A673 (cell line): ENCODE results near the gene ANKMY1. TPM values are rescaled to one million over a fixed set of nuclear protein-coding genes. Genes with fewer than 3 reads are reported as not detected.

Experiments
- BruUV-seq: library from RNA; stranded (reverse); fragments of 400-500 nt; replicated peaks from 2 replicates; lab custom pipeline; 2021; lab: Mats Ljungman, UMichigan
- CTCF ChIA-PET: fragments of 300-600 bp; sonication (Branson Sonifier 250); formaldehyde crosslinking; loops from one replicate; lab custom pipeline; 2022; ENCODE audit warnings: antibody characterized with exemption; lab: Charles Lee
- POLR2A ChIA-PET: fragments of 300-600 bp; sonication (Branson Sonifier 250); formaldehyde crosslinking; loops from one replicate; lab custom pipeline; 2022; ENCODE audit warnings: antibody characterized with exemption; ENCODE audit not compliant: low non-redundant PET; lab: Charles Lee
- DNase-seq: peaks from one replicate; pipeline ENCODE4 v3.0.0-alpha.2; 2015; ENCODE audit warnings: low spot score
- H3K27ac ChIP-seq: fragments of 200-600 bp; sonication (generic); 2 replicates; pipeline ENCODE4 v1.5.1; 2016; ENCODE audit warnings: mixed run types, low read depth, mild to moderate bottlenecking, mixed read lengths, antibody characterized with exemption, low read length; ENCODE audit not compliant: poor library complexity, severe bottlenecking
- H3K27me3 ChIP-seq: fragments of 200-600 bp; sonication (generic); replicated peaks from 2 replicates; pipeline ENCODE4 v1.6.1; 2017; ENCODE audit warnings: mixed run types, low read depth, mild to moderate bottlenecking, mixed read lengths, antibody characterized with exemption, low read length; ENCODE audit not compliant: insufficient read depth, poor library complexity
- H3K36me3 ChIP-seq: fragments of 200-600 bp; sonication (generic); 2 replicates; pipeline ENCODE4 v1.6.1; 2016; ENCODE audit warnings: mixed run types, mild to moderate bottlenecking, mixed read lengths, antibody characterized with exemption, low read length; ENCODE audit not compliant: insufficient read depth, poor library complexity, severe bottlenecking
- H3K4me1 ChIP-seq: fragments of 200-600 bp; sonication (generic); 2 replicates; pipeline ENCODE4 v1.6.1; 2017; ENCODE audit warnings: mixed run types, mild to moderate bottlenecking, mixed read lengths, antibody characterized with exemption, low read length; ENCODE audit not compliant: insufficient read depth, poor library complexity, severe bottlenecking
- H3K4me3 ChIP-seq: fragments of 200-600 bp; sonication (generic); 2 replicates; pipeline ENCODE4 v1.5.1; 2016; ENCODE audit warnings: low read depth, mixed run types, mild to moderate bottlenecking, mixed read lengths, low read length; ENCODE audit not compliant: poor library complexity, severe bottlenecking
- H3K9me3 ChIP-seq: fragments of 200-600 bp; sonication (generic); 2 replicates; pipeline ENCODE4 v1.6.1; 2016; ENCODE audit warnings: mixed run types, low read depth, mild to moderate bottlenecking, mixed read lengths, antibody characterized with exemption, low read length; ENCODE audit not compliant: poor library complexity, severe bottlenecking
- CTCF ChIP-seq: fragments of 300-800, 200-600 bp; sonication (generic); conservative IDR thresholded peaks from 2 replicates; pipeline ENCODE4 v1.5.1; 2017; ENCODE audit warnings: low read depth, mild to moderate bottlenecking, antibody characterized with exemption, low read length, moderate library complexity, mixed read lengths
- EZH2 ChIP-seq: fragments of 200-600 bp; sonication (generic); IDR thresholded peaks from 2 replicates; pipeline ENCODE4 v1.6.1; 2017; ENCODE audit warnings: borderline replicate concordance, low read depth, mild to moderate bottlenecking, mixed read lengths, antibody characterized with exemption, low read length; ENCODE audit not compliant: poor library complexity, severe bottlenecking
- intact Hi-C: fragments of 100-400 bp; cut with micrococcal nuclease; formaldehyde crosslinking; loops from one replicate; pipeline ENCODE4 v1.10.0; 2022; ENCODE audit not compliant: unreplicated experiment
- total RNA-seq: library from RNA; stranded (reverse); gene quantifications from 2 replicates; pipeline ENCODE4 v1.2.3, GENCODE V29; 2021

Gene ANKMY1
- total RNA-seq, 1 experiment from 2014 or later = 21.8 TPM

- CTCF ChIA-PET = no interaction called here
- no peak for DNase-seq
- no peak for TF ChIP-seq EZH2
- TF ChIP-seq CTCF = no peak
Measured at GRCh38 chr2:240500561-240501423, 57.0 kb downstream of the ANKMY1 start.

GRCh38 chr2:240499309-240500301, 58.2 kb downstream of the ANKMY1 start:
- CTCF ChIA-PET = no interaction called here
- TF ChIP-seq EZH2 (no peak), CTCF (no peak)

More at GRCh38 chr2:240500561-240501423, 57.0 kb downstream of the ANKMY1 start:
- H3K4me3 ChIP-seq = no peak overlapping the region
- H3K27ac ChIP-seq = no peak overlapping the region
- intact Hi-C loops = no loop called here
- H3K36me3 ChIP-seq = no peaks in the 10 kb centered on the region
- POLR2A ChIA-PET = no interaction called here
- no TSS peak for BruUV-seq
- no peaks in the 10 kb centered on the region for H3K4me1 ChIP-seq
- no peaks in the 10 kb centered on the region for H3K9me3 ChIP-seq
- no peaks in the 10 kb centered on the region for H3K27me3 ChIP-seq

GRCh38 chr2:240498958-240499260, 58.9 kb downstream of the ANKMY1 start:
- no peak for DNase-seq
- BruUV-seq = no TSS peak
- intact Hi-C loops = no loop called here
- no peaks in the 10 kb centered on the region for H3K4me1 ChIP-seq
- ChIA-PET CTCF (no interaction called here), POLR2A (no interaction called here)
- no peaks in the 10 kb centered on the region for H3K36me3 ChIP-seq
- H3K9me3 ChIP-seq = no peaks in the 10 kb centered on the region
- no peak overlapping the region for H3K4me3 ChIP-seq
- no peak overlapping the region for H3K27ac ChIP-seq
- TF ChIP-seq EZH2 (no peak), CTCF (no peak)
- H3K27me3 ChIP-seq = no peaks in the 10 kb centered on the region

More at GRCh38 chr2:240499309-240500301, 58.2 kb downstream of the ANKMY1 start:
- no peak for DNase-seq
- intact Hi-C loops = no loop called here
- Histone ChIP-seq H3K27me3 (no peaks in the 10 kb centered on the region), H3K36me3 (no peaks in the 10 kb centered on the region), H3K4me3 (no peak overlapping the region), H3K27ac (no peak overlapping the region), H3K4me1 (no peaks in the 10 kb centered on the region), H3K9me3 (no peaks in the 10 kb centered on the region)
- POLR2A ChIA-PET = no interaction called here
- no TSS peak for BruUV-seq
